GM10847 (cell line): ENCODE data around the gene C3orf20.

Source experiments
- POLR2A ChIP-seq: IDR thresholded peaks from 2 replicates; pipeline ENCODE4 v1.6.1; 2011; ENCODE audit not compliant: insufficient read length; ENCODE audit errors: extremely low read depth

C3orf20 gene

GRCh38 chr3:14678015-14678503 lies 3.1 kb downstream of the C3orf20 start:
- no peak for TF ChIP-seq POLR2A

GRCh38 chr3:14680115-14680514 lies 5.2 kb downstream of the C3orf20 start:
- no peak for TF ChIP-seq POLR2A

GRCh38 chr3:14680716-14681115 lies 5.8 kb downstream of the C3orf20 start:
- no peak for TF ChIP-seq POLR2A

- TF ChIP-seq POLR2A, result no peak
Measured at GRCh38 chr3:14684447-14684846, 9.5 kb downstream of the C3orf20 start.

- no peak for TF ChIP-seq POLR2A
Measured at GRCh38 chr3:14685179-14685578, 10.2 kb downstream of the C3orf20 start.

- TF ChIP-seq POLR2A, result no peak
Measured at GRCh38 chr3:14687360-14687759, 12.4 kb downstream of the C3orf20 start.

GRCh38 chr3:14688525-14688924 lies 13.6 kb downstream of the C3orf20 start:
- TF ChIP-seq POLR2A, result no peak

GRCh38 chr3:14689247-14689980 lies 14.5 kb downstream of the C3orf20 start:
- no peak for TF ChIP-seq POLR2A

- no peak for TF ChIP-seq POLR2A
Measured at GRCh38 chr3:14691239-14691638, 16.3 kb downstream of the C3orf20 start.

GRCh38 chr3:14691719-14692118 lies 16.8 kb downstream of the C3orf20 start:
- TF ChIP-seq POLR2A, result no peak

- TF ChIP-seq POLR2A, result no peak
Measured at GRCh38 chr3:14698601-14699244, 23.8 kb downstream of the C3orf20 start.

- TF ChIP-seq POLR2A, result no peak
Measured at GRCh38 chr3:14699643-14700042, 24.7 kb downstream of the C3orf20 start.

GRCh38 chr3:14700891-14701290 lies 25.9 kb downstream of the C3orf20 start:
- no peak for TF ChIP-seq POLR2A

- no peak for TF ChIP-seq POLR2A
Measured at GRCh38 chr3:14701676-14702075, 26.7 kb downstream of the C3orf20 start.

GRCh38 chr3:14703128-14703750 lies 28.3 kb downstream of the C3orf20 start:
- no peak for TF ChIP-seq POLR2A

- TF ChIP-seq POLR2A, result no peak
Measured at GRCh38 chr3:14703791-14704190, 28.9 kb downstream of the C3orf20 start.
